Transverse colon (tissue), 4 donors: Measurements from ENCODE around the gene NSMF. TPM values are rescaled to one million over a fixed set of nuclear protein-coding genes. Genes with fewer than 3 reads are reported as not detected.

Source experiments
- DNase-seq: peaks from one replicate; pipeline ENCODE4 v3.0.0-alpha.2; 2019
- H3K27ac ChIP-seq, 4 donors: fragments of 200-600 bp; sonication (generic); 2 replicates each; pipeline ENCODE4 v1.5.1; 2016 to 2018; ENCODE audit warnings: inconsistent platforms in 4 of 4
- H3K27me3 ChIP-seq: fragments of 200-600 bp; sonication (generic); 2 replicates; pipeline ENCODE4 v1.5.1; 2017; ENCODE audit warnings: inconsistent platforms
- H3K36me3 ChIP-seq, 4 donors: fragments of 200-600 bp; sonication (generic); 2 replicates each; pipeline ENCODE4 v1.5.1; 2017 to 2019; ENCODE audit warnings: inconsistent platforms in 4 of 4
- H3K4me1 ChIP-seq, 4 donors: fragments of 200-600 bp; sonication (generic); 2 replicates each; pipeline ENCODE4 v1.5.1; 2017 to 2020; ENCODE audit warnings: inconsistent platforms in 4 of 4
- H3K4me3 ChIP-seq, 4 donors: fragments of 200-600 bp; sonication (generic); 1 replicate in 1 of 4; 2 replicates in 3 of 4; pipeline versions ENCODE4 v1.5.1 to v1.6.1; 2017 to 2019; ENCODE audit warnings: inconsistent platforms in 4 of 4
- H3K9me3 ChIP-seq, 2 donors: fragments of 200-600 bp; sonication (generic); 2 replicates each; pipeline ENCODE4 v1.5.1; 2017 to 2019; ENCODE audit warnings: inconsistent platforms in 2 of 2
- CTCF ChIP-seq, 5 experiments: fragments of 200-600 bp in 3 of 5; fragments of 450-650 bp in 2 of 5; sonication (generic) in 3 of 5; IDR thresholded peaks; 1 replicate in 2 of 5; 2 replicates in 3 of 5; pipeline ENCODE4 v1.5.1; 2016 to 2017; ENCODE audit warnings: antibody characterized with exemption in 5 of 5, inconsistent platforms in 3 of 5, mild to moderate bottlenecking in 2 of 5, moderate library complexity in 1 of 5
- EP300 ChIP-seq: sonication (generic); formaldehyde crosslinking; IDR thresholded peaks from one replicate; pipeline ENCODE4 v1.6.1; 2017; ENCODE audit warnings: antibody characterized with exemption, low read depth
- POLR2A ChIP-seq: fragments of 450-650 bp; IDR thresholded peaks from one replicate; pipeline ENCODE4 v1.6.1; 2016; ENCODE audit warnings: antibody characterized with exemption, mild to moderate bottlenecking, moderate library complexity
- POLR2AphosphoS5 ChIP-seq, 3 donors: sonication (generic); formaldehyde crosslinking; IDR thresholded peaks; one replicate each; pipeline ENCODE4 v1.6.1; 2016; ENCODE audit warnings: antibody characterized with exemption in 3 of 3
- WGBS, 2 donors: methylation state at CpG; one replicate each; pipeline ENCODE4 v1.1.5; 2018; ENCODE audit warnings: low coverage in 1 of 2; 5-methylcytosine and 5-hydroxymethylcytosine counted together
- in situ Hi-C, 4 donors: fragments of 200-750 bp; cut with MboI; loops; one replicate each; pipeline versions ENCODE4 v1.15.0 to v1.15.1; 2017; ENCODE audit warnings: low sequenced_read_pairs in 3 of 4, low pct_ligation_motif_present in 1 of 4, low pct_unique_long_range_greater_than_20kb in 1 of 4
- intact Hi-C: fragments of 100-400 bp; cut with DNase I; formaldehyde crosslinking; loops from one replicate; pipeline ENCODE4 v1.15.1; 2023; ENCODE audit warnings: low total_unique reads
- total RNA-seq, 4 donors: library from RNA; depleted of rRNA; stranded (reverse); fragments of >200 nt; gene quantifications; one replicate each; pipeline ENCODE4 v1.1.0, GENCODE V29; 2016

The NSMF gene
- total RNA-seq, 4 donors from 2014 or later: 44.6 to 130 (median 55.2) TPM

GRCh38 chr9:137446851-137447471 lies 12.2 kb downstream of the NSMF start:
- peaks cover 20% of the 10 kb centered on the region for H3K27me3 ChIP-seq
- in situ Hi-C loops: no loop called here
- no peaks in the 10 kb centered on the region for H3K9me3 ChIP-seq
- H3K4me3 ChIP-seq: no peak overlapping the region
- intact Hi-C loops: no loop called here
- peak; percentile 17 for DNase-seq
- WGBS, 2 donors: 57 to 76% methylated on average over 5 to 21 of the region's 21 CpGs
- no peaks in the 10 kb centered on the region for H3K36me3 ChIP-seq
- peaks cover under 1 to 15% (median 8%) of the 10 kb centered on the region in 4 donors for H3K4me1 ChIP-seq
- no peak for TF ChIP-seq EP300
- no peak for TF ChIP-seq POLR2AphosphoS5 (IDR thresholded peaks at IDR 0.05)
- TF ChIP-seq POLR2A: no peak
- no peak for TF ChIP-seq CTCF (IDR thresholded peaks at IDR 0.05)
- H3K27ac ChIP-seq: no peak overlapping the region

- 47% methylated on average over 16 of the region's 19 CpGs; no CpG with 5 or more reads in 1 of the 2 donors for WGBS, 2 donors
Observed at GRCh38 chr9:137445930-137446431, 13.2 kb downstream of the NSMF start.

DNA sequence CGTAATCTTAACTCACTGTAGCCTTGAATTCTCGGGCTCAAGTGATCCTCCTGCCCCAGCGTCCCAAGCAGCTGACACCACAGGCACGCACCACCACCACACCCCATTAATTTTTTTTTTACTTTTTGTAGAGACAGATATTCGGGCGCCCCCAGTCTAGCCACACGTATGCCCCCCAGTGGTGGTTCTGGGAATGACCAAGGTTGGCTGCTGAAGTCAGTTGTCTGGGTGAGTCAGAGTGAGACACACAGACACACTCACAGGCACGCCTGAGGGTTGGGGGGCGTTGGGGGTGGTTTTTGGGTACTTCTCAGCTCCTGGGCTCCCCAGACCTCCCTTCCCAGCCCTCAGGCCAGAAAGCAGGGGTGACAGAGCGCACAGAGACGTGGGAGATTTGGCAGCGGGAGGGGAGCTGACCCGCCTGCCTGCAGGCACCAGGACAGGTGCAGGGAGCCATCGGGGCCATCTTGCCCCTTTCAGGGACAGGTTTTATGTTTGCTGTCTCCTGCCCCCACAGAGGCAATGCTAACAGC lies 13.8 kb downstream of the NSMF start:
- no peaks in the 10 kb centered on the region for H3K36me3 ChIP-seq
- intact Hi-C loops: no loop called here
- peaks cover 8 to 24% (median 17%) of the 10 kb centered on the region in 4 donors for H3K4me1 ChIP-seq
- in situ Hi-C loops: no loop called here
- 11 to 17% methylated on average over 4 to 14 of the region's 14 CpGs for WGBS, 2 donors
- H3K27ac ChIP-seq: no peak overlapping the region
- DNase-seq: peak; percentile 87
- no peaks in the 10 kb centered on the region for H3K9me3 ChIP-seq
- no peak overlapping the region for H3K4me3 ChIP-seq
- TF ChIP-seq POLR2AphosphoS5 (IDR thresholded peaks at IDR 0.05): no peak
- peak; percentile 73 to 92 (median 86) for TF ChIP-seq CTCF (IDR thresholded peaks at IDR 0.05)
- peaks cover 28% of the 10 kb centered on the region for H3K27me3 ChIP-seq

More at GRCh38 chr9:137445930-137446431, 13.2 kb downstream of the NSMF start:
- Histone ChIP-seq H3K4me3 (no peak overlapping the region), H3K4me1 (peaks cover 8 to 24% (median 17%) of the 10 kb centered on the region in 4 donors), H3K36me3 (no peaks in the 10 kb centered on the region), H3K27ac (no peak overlapping the region), H3K27me3 (peaks cover 28% of the 10 kb centered on the region), H3K9me3 (no peaks in the 10 kb centered on the region)
- in situ Hi-C loops: no loop called here
- TF ChIP-seq EP300 (no peak), POLR2AphosphoS5 (IDR thresholded peaks at IDR 0.05) (no peak), POLR2A (no peak), CTCF (IDR thresholded peaks at IDR 0.05) (no peak)
- DNase-seq: no peak
- intact Hi-C loops: no loop called here

GRCh38 chr9:137444106-137444790 lies 14.9 kb downstream of the NSMF start:
- Histone ChIP-seq H3K36me3 (no peaks in the 10 kb centered on the region), H3K4me3 (no peak overlapping the region), H3K27me3 (peaks cover 28% of the 10 kb centered on the region), H3K27ac (no peak overlapping the region), H3K9me3 (no peaks in the 10 kb centered on the region), H3K4me1 (peaks cover 8 to 24% (median 17%) of the 10 kb centered on the region in 4 donors)
- TF ChIP-seq POLR2AphosphoS5 (IDR thresholded peaks at IDR 0.05): no peak
- 67 to 82% methylated on average over 10 to 14 of the region's 14 CpGs for WGBS, 2 donors
- DNase-seq: no peak
- in situ Hi-C loops (no loop called here), intact Hi-C loops (no loop called here)
